IMR-90 (cell line): Measurements from ENCODE around the gene TMOD1. TPM values are rescaled to one million over a fixed set of nuclear protein-coding genes. Genes with fewer than 3 reads are reported as not detected.

Source experiments
- ATAC-seq: fragments of 200-7000 bp; cut with Tn5 transposase; 2 replicates; pipeline ENCODE4 v1.9.1; 2020; ENCODE audit warnings: low read depth, mild to moderate bottlenecking, moderate library complexity
- BruUV-seq: library from RNA; stranded (reverse); fragments of 400-500 nt; replicated peaks from 2 replicates; lab custom pipeline; 2021; lab: Mats Ljungman, UMichigan
- CTCF ChIA-PET: fragments of 300-600 bp; formaldehyde crosslinking; extraction: SDS; loops from one replicate; lab custom pipeline; 2021; ENCODE audit warnings: antibody characterized with exemption; lab: Yijun Ruan, JAX
- POLR2A ChIA-PET: fragments of 300-600 bp; sonication (Branson Sonifier 250); formaldehyde crosslinking; loops from one replicate; lab custom pipeline; 2022; ENCODE audit warnings: antibody characterized with exemption; ENCODE audit not compliant: unreplicated experiment; lab: Charles Lee
- DNase-seq: peaks from one replicate; pipeline ENCODE4 v3.0.0; 2013
- H2AFZ ChIP-seq: replicated peaks from 2 replicates; pipeline ENCODE3; 2013; ENCODE audit warnings: low read length, mild to moderate bottlenecking; ENCODE audit not compliant: poor library complexity
- H2AK5ac ChIP-seq: 2 replicates; pipeline ENCODE4 v1.6.1; 2013; ENCODE audit warnings: low read depth, low read length, inconsistent platforms
- H2AK9ac ChIP-seq: replicated peaks from 2 replicates; pipeline ENCODE3; 2013; ENCODE audit warnings: mild to moderate bottlenecking, low read depth, low read length, moderate library complexity; ENCODE audit not compliant: poor library complexity
- H2BK120ac ChIP-seq: 2 replicates; pipeline ENCODE4 v1.6.1; 2013; ENCODE audit warnings: low read depth, low read length, inconsistent platforms
- H2BK15ac ChIP-seq: 3 replicates; pipeline ENCODE4 v1.6.1; 2013; ENCODE audit warnings: low read depth, low read length, inconsistent platforms
- H2BK20ac ChIP-seq: 2 replicates; pipeline ENCODE4 v1.6.1; 2013; ENCODE audit warnings: low read depth, mild to moderate bottlenecking, inconsistent platforms, low read length, moderate library complexity
- H2BK5ac ChIP-seq: 2 replicates; pipeline ENCODE4 v1.6.1; 2013; ENCODE audit warnings: mild to moderate bottlenecking, low read depth, low read length, inconsistent platforms; ENCODE audit not compliant: poor library complexity, severe bottlenecking
- H3K14ac ChIP-seq: replicated peaks from 2 replicates; pipeline ENCODE4 v1.6.1; 2013; ENCODE audit warnings: low read depth, low read length, inconsistent platforms
- H3K18ac ChIP-seq: 2 replicates; pipeline ENCODE4 v1.6.1; 2013; ENCODE audit warnings: low read depth, low read length, control low read depth
- H3K23ac ChIP-seq: 2 replicates; pipeline ENCODE4 v1.6.1; 2013; ENCODE audit warnings: low read depth, low read length, inconsistent platforms
- H3K27ac ChIP-seq: 2 replicates; pipeline ENCODE4 v1.5.1; 2013; ENCODE audit warnings: mild to moderate bottlenecking, control low read depth, low read length; ENCODE audit not compliant: insufficient read depth
- H3K27me3 ChIP-seq: 2 replicates; pipeline ENCODE4 v1.6.1; 2013; ENCODE audit warnings: low read length; ENCODE audit not compliant: control insufficient read depth, insufficient read depth
- H3K36me3 ChIP-seq: 2 replicates; pipeline ENCODE4 v1.6.1; 2013; ENCODE audit warnings: low read length, mixed read lengths; ENCODE audit not compliant: control insufficient read depth, insufficient read depth
- H3K4ac ChIP-seq: 2 replicates; pipeline ENCODE4 v1.6.1; 2013; ENCODE audit warnings: low read depth, low read length, inconsistent platforms
- H3K4me1 ChIP-seq: 2 replicates; pipeline ENCODE4 v1.6.1; 2013; ENCODE audit warnings: low read length, mixed read lengths; ENCODE audit not compliant: control insufficient read depth, insufficient read depth
- H3K4me2 ChIP-seq: 2 replicates; pipeline ENCODE4 v1.6.1; 2013; ENCODE audit warnings: low read depth, mild to moderate bottlenecking, control low read depth, low read length, moderate library complexity
- H3K4me3 ChIP-seq: 2 replicates; pipeline ENCODE4 v1.5.1; 2013; ENCODE audit warnings: low read depth, mild to moderate bottlenecking, control low read depth, low read length, moderate library complexity; ENCODE audit not compliant: insufficient read depth
- H3K56ac ChIP-seq: 2 replicates; pipeline ENCODE4 v1.6.1; 2013; ENCODE audit warnings: low read length, inconsistent platforms; ENCODE audit not compliant: insufficient read depth; ENCODE audit errors: extremely low read depth
- H3K79me1 ChIP-seq, 2 experiments: 2 replicates each; pipeline ENCODE4 v1.6.1; 2013; ENCODE audit warnings: low read length in 2 of 2, inconsistent platforms in 1 of 2, low read depth in 1 of 2
- H3K9ac ChIP-seq: 2 replicates; pipeline ENCODE4 v1.6.1; 2013; ENCODE audit warnings: low read depth, low read length, control low read depth
- H3K9me1 ChIP-seq: 2 replicates; pipeline ENCODE4 v1.6.1; 2013; ENCODE audit warnings: low read length, inconsistent platforms; ENCODE audit not compliant: insufficient read depth
- H3K9me3 ChIP-seq: 2 replicates; pipeline ENCODE4 v1.6.1; 2013; ENCODE audit warnings: low read length; ENCODE audit not compliant: control insufficient read depth, insufficient read depth
- H4K20me1 ChIP-seq: 2 replicates; pipeline ENCODE4 v1.6.1; 2013; ENCODE audit warnings: low read length, inconsistent platforms; ENCODE audit not compliant: insufficient read depth
- H4K5ac ChIP-seq: 2 replicates; pipeline ENCODE4 v1.6.1; 2013; ENCODE audit warnings: mild to moderate bottlenecking, low read depth, low read length, control low read depth
- H4K8ac ChIP-seq, 2 experiments: 2 replicates each; pipeline ENCODE4 v1.6.1; 2013; ENCODE audit warnings: low read depth in 2 of 2, low read length in 2 of 2, control low read depth in 1 of 2, inconsistent platforms in 1 of 2
- H4K91ac ChIP-seq: 2 replicates; pipeline ENCODE4 v1.6.1; 2013; ENCODE audit warnings: low read depth, low read length, inconsistent platforms; ENCODE audit not compliant: insufficient read depth
- BHLHE40 ChIP-seq: fragments of 150-350 bp; IDR thresholded peaks from 2 replicates; pipeline ENCODE4 v1.6.1; 2016; ENCODE audit warnings: mild to moderate bottlenecking, low read depth, low read length
- FOS ChIP-seq: fragments of 150-350 bp; IDR thresholded peaks from 2 replicates; pipeline ENCODE4 v1.6.1; 2016; ENCODE audit warnings: low read depth, low read length
- POLR2A ChIP-seq: IDR thresholded peaks from 2 replicates; pipeline ENCODE4 v1.6.1; 2012; ENCODE audit warnings: mild to moderate bottlenecking, low read depth, low read length
- RAD21 ChIP-seq: IDR thresholded peaks from 2 replicates; pipeline ENCODE4 v1.6.1; 2012; ENCODE audit warnings: low read length, improper control_type of control experiment
- SMC3 ChIP-seq: fragments of 150-350 bp; IDR thresholded peaks from 2 replicates; pipeline ENCODE4 v1.6.1; 2016; ENCODE audit warnings: low read depth, mild to moderate bottlenecking, antibody characterized with exemption, low read length, moderate library complexity
- WGBS, 2 experiments: methylation state at CpG; one replicate each; pipeline versions ENCODE4 v1.1.5 to v1.1.7; 2013; ENCODE audit warnings: missing lambda C conversion rate in 2 of 2; ENCODE audit not compliant: insufficient read length in 1 of 2; ENCODE audit errors: extremely low coverage in 2 of 2; 5-methylcytosine and 5-hydroxymethylcytosine counted together
- dilution Hi-C: fragments of 300-500 bp; cut with HindIII; formaldehyde crosslinking; loops from one replicate; pipeline ENCODE4 v1.14.3; 2018; ENCODE audit warnings: low sequenced_read_pairs; ENCODE audit not compliant: unreplicated experiment
- in situ Hi-C: fragments of 300-500 bp; cut with MboI; formaldehyde crosslinking; loops from 3 replicates; pipeline ENCODE4 v1.14.3; 2019; ENCODE audit warnings: low sequenced_read_pairs, inconsistent platforms, mixed read lengths
- intact Hi-C: fragments of 100-400 bp; cut with micrococcal nuclease; formaldehyde crosslinking; loops from 2 replicates; pipeline ENCODE4 v1.10.0; 2022
- polyA plus RNA-seq, 3 experiments: library from polyadenylated mRNA; depleted of rRNA; stranded (reverse); fragments of >200 nt; gene quantifications; 2 replicates each; pipeline ENCODE4 v1.2.3, GENCODE V29; 2012; ENCODE audit warnings: low replicate concordance in 1 of 3
- total RNA-seq: library from RNA; depleted of rRNA; stranded (reverse); fragments of >200 nt; gene quantifications from 2 replicates; pipeline ENCODE4 v1.2.3, GENCODE V29; 2012
- TF ChIP-seq, protein P1 (sequence below): conservative IDR thresholded peaks from 2 replicates; pipeline ENCODE4 v1.5.1; 2012; ENCODE audit warnings: mild to moderate bottlenecking, low read depth, low read length, improper control_type of control experiment
- TF ChIP-seq, protein P2 (sequence below): fragments of 150-350 bp; IDR thresholded peaks from 2 replicates; pipeline ENCODE4 v1.6.1; 2017; ENCODE audit warnings: mild to moderate bottlenecking, antibody characterized with exemption, low read length, low read depth

Gene TMOD1
- total and polyA plus RNA-seq, 2 of the 4 experiments (the other 2 are of a cell fraction), result 0.18 to 0.38 TPM

DNA sequence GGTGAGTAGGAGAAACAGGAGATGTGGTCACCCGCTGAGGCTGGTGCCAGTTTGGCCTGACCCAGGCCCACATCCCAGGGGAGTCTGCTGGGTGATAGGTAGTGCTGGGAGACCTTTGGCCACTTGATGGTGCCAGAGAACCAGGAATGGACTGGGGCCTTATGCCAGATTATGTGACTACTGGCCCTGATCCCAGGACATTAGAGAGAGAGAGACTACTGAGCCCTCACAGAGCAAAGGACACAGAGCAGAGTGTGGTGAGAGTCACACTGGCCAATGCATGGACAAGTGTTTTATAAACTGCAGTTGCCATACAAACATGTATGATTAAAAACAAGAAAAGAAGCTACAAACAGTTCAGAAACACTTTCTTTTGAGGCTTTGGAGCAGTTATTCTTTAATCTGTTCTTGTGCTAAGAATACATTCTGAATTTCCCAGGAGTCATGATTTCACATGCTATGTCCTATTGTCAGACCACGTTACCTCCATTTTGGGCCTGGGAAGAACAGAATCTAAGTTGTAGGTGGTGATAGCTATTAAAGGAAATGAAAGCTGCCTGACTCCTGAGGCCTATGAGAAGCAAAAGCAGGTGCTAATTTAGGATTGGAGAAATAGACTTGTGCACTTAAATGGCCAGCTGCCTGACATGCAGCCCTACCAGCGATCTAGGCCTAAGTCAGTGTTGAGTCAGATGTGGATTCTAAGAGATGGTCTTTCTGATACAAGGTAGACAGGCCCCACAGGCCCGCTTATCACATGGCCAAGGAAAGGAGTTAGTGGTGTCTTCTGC is 32.6 kb upstream of the TMOD1 start:
- no peak overlapping the region for H3K4me3 ChIP-seq
- H4K8ac ChIP-seq, result no peak overlapping the region
- H3K4ac ChIP-seq, result no peak overlapping the region
- ChIA-PET POLR2A (interaction anchor here (1.0 kb wide), 1 partner anchor 129 kb away, joined by 3 read pairs; no protein-coding TSS in a partner anchor), CTCF (interaction anchor here (0.6 to 7.4 kb wide), 15 partner anchors 10 to 164 kb away, joined by 3 to 119 read pairs (median 6); partner anchors contain the start of genes NCBP1, TMOD1 and TSTD2)
- H2BK5ac ChIP-seq, result no peak overlapping the region
- H3K18ac ChIP-seq, result no peak overlapping the region
- dilution Hi-C loops (no loop called here), in situ Hi-C loops (loop anchor here (5.0 kb wide), 1 partner anchor 148 kb away; no protein-coding TSS in a partner anchor), intact Hi-C loops (loop anchor here (1.0 to 10.0 kb wide), 3 partner anchors 129 to 426 kb away; no protein-coding TSS in a partner anchor)
- DNase-seq, result peak; percentile 65
- peaks cover 3% of the 10 kb centered on the region; the same call in 1 of the 2 replicates for H3K9me1 ChIP-seq
- no peak overlapping the region for H4K91ac ChIP-seq
- no CpG with 5 or more reads among the region's 4 CpGs for WGBS, 2 experiments
- no peak overlapping the region for H3K4me2 ChIP-seq
- no peak overlapping the region for H3K9ac ChIP-seq
- H3K4me1 ChIP-seq, result peaks cover 2% of the 10 kb centered on the region
- no peak overlapping the region for H4K5ac ChIP-seq
- no peak overlapping the region for H2AK9ac ChIP-seq
- H4K20me1 ChIP-seq, result no peaks in the 10 kb centered on the region
- no peak overlapping the region for H3K56ac ChIP-seq
- H2BK15ac ChIP-seq, result no peak overlapping the region
- H2AFZ ChIP-seq, result no peak overlapping the region
- H3K23ac ChIP-seq, result no peak overlapping the region
- H3K36me3 ChIP-seq, result peaks cover 3% of the 10 kb centered on the region; the same call in 1 of the 2 replicates
- no peaks in the 10 kb centered on the region for H3K9me3 ChIP-seq
- peak; percentile 97 for ATAC-seq
- H3K27ac ChIP-seq, result no peak overlapping the region
- BruUV-seq, result no TSS peak
- no peaks in the 10 kb centered on the region for H3K27me3 ChIP-seq
- H3K79me1 ChIP-seq, result no peaks in the 10 kb centered on the region
- no peak overlapping the region for H2AK5ac ChIP-seq
- H3K14ac ChIP-seq, result no peak overlapping the region
- no peak for TF ChIP-seq FOS
- no peak for TF ChIP-seq BHLHE40
- TF ChIP-seq, protein P1, sequence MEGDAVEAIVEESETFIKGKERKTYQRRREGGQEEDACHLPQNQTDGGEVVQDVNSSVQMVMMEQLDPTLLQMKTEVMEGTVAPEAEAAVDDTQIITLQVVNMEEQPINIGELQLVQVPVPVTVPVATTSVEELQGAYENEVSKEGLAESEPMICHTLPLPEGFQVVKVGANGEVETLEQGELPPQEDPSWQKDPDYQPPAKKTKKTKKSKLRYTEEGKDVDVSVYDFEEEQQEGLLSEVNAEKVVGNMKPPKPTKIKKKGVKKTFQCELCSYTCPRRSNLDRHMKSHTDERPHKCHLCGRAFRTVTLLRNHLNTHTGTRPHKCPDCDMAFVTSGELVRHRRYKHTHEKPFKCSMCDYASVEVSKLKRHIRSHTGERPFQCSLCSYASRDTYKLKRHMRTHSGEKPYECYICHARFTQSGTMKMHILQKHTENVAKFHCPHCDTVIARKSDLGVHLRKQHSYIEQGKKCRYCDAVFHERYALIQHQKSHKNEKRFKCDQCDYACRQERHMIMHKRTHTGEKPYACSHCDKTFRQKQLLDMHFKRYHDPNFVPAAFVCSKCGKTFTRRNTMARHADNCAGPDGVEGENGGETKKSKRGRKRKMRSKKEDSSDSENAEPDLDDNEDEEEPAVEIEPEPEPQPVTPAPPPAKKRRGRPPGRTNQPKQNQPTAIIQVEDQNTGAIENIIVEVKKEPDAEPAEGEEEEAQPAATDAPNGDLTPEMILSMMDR, result peak; percentile 95
- peak; percentile 92 for TF ChIP-seq SMC3
- peak; percentile 98 for TF ChIP-seq RAD21
- TF ChIP-seq POLR2A, result peak; percentile 55; the same call in 1 of the 2 replicates
- TF ChIP-seq, protein P2, sequence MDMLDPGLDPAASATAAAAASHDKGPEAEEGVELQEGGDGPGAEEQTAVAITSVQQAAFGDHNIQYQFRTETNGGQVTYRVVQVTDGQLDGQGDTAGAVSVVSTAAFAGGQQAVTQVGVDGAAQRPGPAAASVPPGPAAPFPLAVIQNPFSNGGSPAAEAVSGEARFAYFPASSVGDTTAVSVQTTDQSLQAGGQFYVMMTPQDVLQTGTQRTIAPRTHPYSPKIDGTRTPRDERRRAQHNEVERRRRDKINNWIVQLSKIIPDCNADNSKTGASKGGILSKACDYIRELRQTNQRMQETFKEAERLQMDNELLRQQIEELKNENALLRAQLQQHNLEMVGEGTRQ, result no peak
- H2BK20ac ChIP-seq, result no peak overlapping the region
- H2BK120ac ChIP-seq, result no peak overlapping the region
